HG03097 (cell line): ENCODE measurements around the gene PDE6B.
"Not testable (repeated sequence)": the region's sequence is repeated elsewhere in the genome, so short reads cannot be mapped to it uniquely, and the experiment has no call there.

ENCODE experiments used
- ATAC-seq: cut with Tn5 transposase; IDR thresholded peaks from one replicate; pipeline ENCODE4 v1.9.1; 2021; ENCODE audit not compliant: unreplicated experiment, low FRiP score

The PDE6B gene

GRCh38 chr4:699816-700580 is 74.6 kb downstream of the PDE6B start:
- no peak for ATAC-seq

- ATAC-seq = no peak
Observed at GRCh38 chr4:700587-701264, 75.4 kb downstream of the PDE6B start.

- no peak for ATAC-seq
Observed at GRCh38 chr4:702618-703048, 77.3 kb downstream of the PDE6B start.

- no peak for ATAC-seq
Observed at GRCh38 chr4:703336-704197, 78.2 kb downstream of the PDE6B start.

- ATAC-seq = no peak
Observed at GRCh38 chr4:704198-704891, 79.0 kb downstream of the PDE6B start.

GRCh38 chr4:704971-705277 is 79.6 kb downstream of the PDE6B start:
- ATAC-seq = no peak

- ATAC-seq = peak; percentile 82
Observed at GRCh38 chr4:705278-706082, 80.1 kb downstream of the PDE6B start, which contains the start of gene PCGF3. TSS of gene PCGF3 (plus strand) at chr4:705832. CDS start at chr4:733681, 27,849 bp downstream.

- not testable (repeated sequence) for ATAC-seq
Observed at GRCh38 chr4:706083-706633, 80.8 kb downstream of the PDE6B start.

GRCh38 chr4:706834-707598 is 81.6 kb downstream of the PDE6B start:
- ATAC-seq = no peak

- no peak for ATAC-seq
Observed at GRCh38 chr4:707929-708630, 82.7 kb downstream of the PDE6B start.

GRCh38 chr4:708631-708933 is 83.2 kb downstream of the PDE6B start:
- ATAC-seq = no peak

- no peak for ATAC-seq
Observed at GRCh38 chr4:709348-709747, 84.0 kb downstream of the PDE6B start.

GRCh38 chr4:710116-710515 is 84.7 kb downstream of the PDE6B start:
- no peak for ATAC-seq

GRCh38 chr4:710916-711315 is 85.5 kb downstream of the PDE6B start:
- ATAC-seq = no peak

GRCh38 chr4:712093-712492 is 86.7 kb downstream of the PDE6B start:
- no peak for ATAC-seq

GRCh38 chr4:712916-713632 is 87.7 kb downstream of the PDE6B start:
- ATAC-seq = no peak

- no peak for ATAC-seq
Observed at GRCh38 chr4:714087-714486, 88.7 kb downstream of the PDE6B start.
